T-cell (primary cell): ENCODE data around the gene SEMA6B. TPM values are rescaled to one million over a fixed set of nuclear protein-coding genes. Genes with fewer than 3 reads are reported as not detected.

Experiments used
- ATAC-seq, 4 experiments: fragments of 200-7000 bp in 3 of 4; fragments of 150-1000 bp in 1 of 4; cut with Tn5 transposase; replicated peaks in 1 of 4; 1 replicate in 3 of 4; 2 replicates in 1 of 4; pipeline ENCODE4 v1.10.0; 2021; ENCODE audit warnings: moderate library complexity in 3 of 4, mild to moderate bottlenecking in 2 of 4, moderate number of reproducible peaks in 1 of 4
- CTCF ChIA-PET, 2 donors: fragments of 300-600 bp; sonication (Branson Sonifier 250); formaldehyde crosslinking; loops; one replicate each; lab custom pipeline; 2022; ENCODE audit warnings: antibody characterized with exemption in 2 of 2; lab: Charles Lee
- POLR2A ChIA-PET, 2 donors: fragments of 300-600 bp; sonication (Branson Sonifier 250); formaldehyde crosslinking; loops; one replicate each; lab custom pipeline; 2022; ENCODE audit warnings: antibody characterized with exemption in 2 of 2; lab: Charles Lee
- DNase-seq, 35 experiments: peaks; one replicate each; pipeline versions ENCODE4 v3.0.0 to v3.0.0-alpha.2; 2013 to 2023
- H3K27ac ChIP-seq: one replicate; pipeline ENCODE4 v1.5.1; 2013; ENCODE audit warnings: low read length
- H3K27me3 ChIP-seq, 2 experiments: replicated peaks in 1 of 2; 1 replicate in 1 of 2; 2 replicates in 1 of 2; pipeline versions ENCODE4 v1.6.1 to v1.7.0; 2013; ENCODE audit warnings: low read length in 1 of 2, mixed read lengths in 1 of 2; ENCODE audit not compliant: control insufficient read depth in 2 of 2, insufficient read depth in 2 of 2; ENCODE audit errors: extremely low read depth in 1 of 2
- H3K36me3 ChIP-seq, 2 donors: 1 replicate in 1 of 2; 2 replicates in 1 of 2; pipeline versions ENCODE4 v1.6.1 to v1.7.0; 2013; ENCODE audit warnings: low read length in 1 of 2; ENCODE audit not compliant: control insufficient read depth in 2 of 2, insufficient read depth in 1 of 2; ENCODE audit errors: extremely low read depth in 1 of 2
- H3K4me1 ChIP-seq, 2 experiments: 1 replicate in 1 of 2; 2 replicates in 1 of 2; pipeline versions ENCODE4 v1.6.1 to v1.7.0; 2013; ENCODE audit warnings: low read length in 2 of 2, mixed read lengths in 1 of 2; ENCODE audit not compliant: insufficient read depth in 2 of 2, control insufficient read depth in 1 of 2; ENCODE audit errors: extremely low read depth in 1 of 2
- H3K4me3 ChIP-seq, 2 donors: 1 replicate in 1 of 2; 2 replicates in 1 of 2; pipeline versions ENCODE4 v1.5.1 to v1.7.0; 2013; ENCODE audit warnings: mild to moderate bottlenecking in 2 of 2, low read length in 1 of 2, moderate library complexity in 1 of 2; ENCODE audit not compliant: control insufficient read depth in 1 of 2; ENCODE audit errors: extremely low read depth in 1 of 2
- H3K9me3 ChIP-seq: 2 replicates; pipeline ENCODE4 v1.7.0; 2013
- H3K27ac Mint-ChIP-seq, 2 donors: one replicate each; pipeline ENCODE4 v1.8.0; 2020 to 2021; ENCODE audit warnings: mild to moderate bottlenecking in 2 of 2, mixed read lengths in 2 of 2
- H3K27me3 Mint-ChIP-seq, 2 donors: one replicate each; pipeline ENCODE4 v1.8.0; 2021 to 2022; ENCODE audit warnings: mixed read lengths in 2 of 2
- H3K36me3 Mint-ChIP-seq: one replicate; pipeline ENCODE4 v1.8.0; 2021; ENCODE audit warnings: mixed read lengths
- H3K4me1 Mint-ChIP-seq, 3 donors: one replicate each; pipeline ENCODE4 v1.8.0; 2020 to 2022; ENCODE audit warnings: mixed read lengths in 3 of 3, mild to moderate bottlenecking in 1 of 3
- H3K4me3 Mint-ChIP-seq, 3 donors: one replicate each; pipeline ENCODE4 v1.8.0; 2020 to 2022; ENCODE audit warnings: mild to moderate bottlenecking in 3 of 3, mixed read lengths in 3 of 3, moderate library complexity in 3 of 3
- H3K9me3 Mint-ChIP-seq, 3 donors: one replicate each; pipeline ENCODE4 v1.8.0; 2020 to 2022; ENCODE audit warnings: mixed read lengths in 3 of 3
- WGBS: methylation state at CpG from one replicate; pipeline ENCODE4 v1.1.5; 2013; ENCODE audit warnings: missing lambda C conversion rate; ENCODE audit not compliant: insufficient coverage; 5-methylcytosine and 5-hydroxymethylcytosine counted together
- total RNA-seq, 35 experiments: library from RNA in 6 of 35; stranded (reverse) in 6 of 35; fragments of 120-200 nt in 1 of 35; gene quantifications; one replicate each; pipeline versions ENCODE4 v1.2.1 to v1.2.4 and lab custom pipeline; 2013 to 2026

SEMA6B gene
- total RNA-seq, 5 donors from 2014 or later (not counting 1 experiment from before 2014, with no cell fraction given) = 0.25 to 0.43 (median 0.32) TPM; not detected in 2

- Histone ChIP-seq H3K27me3 (peaks cover 0 to 31% of the 10 kb centered on the region in 2 experiments), H3K4me1 (no peaks in the 10 kb centered on the region), H3K9me3 (no peaks in the 10 kb centered on the region), H3K36me3 (no peaks in the 10 kb centered on the region), H3K4me3 (no peak overlapping the region), H3K27ac (no peak overlapping the region)
- Mint-ChIP-seq H3K4me3 (no peak overlapping the region), H3K27ac (no peak overlapping the region), H3K4me1 (no peaks in the 10 kb centered on the region), H3K27me3 (peaks cover 0 to 14% of the 10 kb centered on the region in 2 donors), H3K36me3 (no peaks in the 10 kb centered on the region), H3K9me3 (no peaks in the 10 kb centered on the region)
- 88% methylated on average over 1 of the region's 5 CpGs for WGBS
- ChIA-PET CTCF (no interaction called here), POLR2A (no interaction called here)
- DNase-seq (no peak), ATAC-seq (no peak)
Measured at GRCh38 chr19:4515732-4516131, 43.8 kb downstream of the SEMA6B start.

DNA sequence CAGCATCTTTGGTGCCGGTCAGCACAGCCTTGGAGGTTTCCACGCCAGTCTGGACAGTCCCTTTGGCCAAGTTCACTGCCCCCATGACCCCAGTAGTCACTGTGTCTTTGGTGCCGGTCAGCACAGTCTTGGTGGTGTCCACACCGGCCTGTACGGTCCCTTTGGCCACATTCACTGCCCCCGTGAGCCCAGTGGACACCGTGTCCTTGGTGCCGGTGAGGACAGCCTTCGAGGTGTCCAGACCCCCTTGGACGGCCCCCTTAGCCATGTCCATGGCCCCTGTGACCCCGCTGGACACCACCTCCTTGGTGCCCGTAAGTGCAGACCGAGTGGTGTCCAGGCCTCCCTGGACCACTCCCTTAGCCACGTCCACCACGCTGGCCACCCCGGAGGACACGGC, 46.2 kb downstream of the SEMA6B start:
- Histone ChIP-seq H3K27ac (no peak overlapping the region), H3K36me3 (no peaks in the 10 kb centered on the region), H3K27me3 (peaks cover 0 to 20% of the 10 kb centered on the region in 2 experiments), H3K9me3 (no peaks in the 10 kb centered on the region), H3K4me1 (no peaks in the 10 kb centered on the region), H3K4me3 (no peak overlapping the region)
- Mint-ChIP-seq H3K9me3 (no peaks in the 10 kb centered on the region), H3K36me3 (no peaks in the 10 kb centered on the region), H3K27me3 (peaks cover 0 to 3% of the 10 kb centered on the region in 2 donors), H3K27ac (no peak overlapping the region), H3K4me1 (no peaks in the 10 kb centered on the region), H3K4me3 (no peak overlapping the region)
- ChIA-PET POLR2A (no interaction called here), CTCF (no interaction called here)
- ATAC-seq = no peak
- 88% methylated on average over 17 of the region's 17 CpGs for WGBS
- DNase-seq = no peak

- no peak for DNase-seq
- Histone ChIP-seq H3K4me3 (no peak overlapping the region), H3K36me3 (no peaks in the 10 kb centered on the region), H3K27ac (no peak overlapping the region), H3K27me3 (peaks cover 0 to 12% of the 10 kb centered on the region in 2 experiments), H3K9me3 (no peaks in the 10 kb centered on the region), H3K4me1 (no peaks in the 10 kb centered on the region)
- no peaks in the 10 kb centered on the region for H3K4me1 Mint-ChIP-seq
- no peaks in the 10 kb centered on the region for H3K36me3 Mint-ChIP-seq
- H3K27me3 Mint-ChIP-seq = peaks cover 0 to under 1% of the 10 kb centered on the region in 2 donors
- POLR2A ChIA-PET = no interaction called here
- WGBS = 89% methylated on average over 17 of the region's 17 CpGs
- no peaks in the 10 kb centered on the region for H3K9me3 Mint-ChIP-seq
- no peak overlapping the region for H3K27ac Mint-ChIP-seq
- no peak for ATAC-seq
- no peak overlapping the region for H3K4me3 Mint-ChIP-seq
- CTCF ChIA-PET = no interaction called here
Measured at GRCh38 chr19:4512070-4512469, 47.4 kb downstream of the SEMA6B start.

GRCh38 chr19:4511300-4512054, 48.0 kb downstream of the SEMA6B start:
- H3K27ac Mint-ChIP-seq = no peak overlapping the region
- Histone ChIP-seq H3K36me3 (no peaks in the 10 kb centered on the region), H3K27ac (no peak overlapping the region), H3K27me3 (peaks cover 0 to 8% of the 10 kb centered on the region in 2 experiments), H3K9me3 (no peaks in the 10 kb centered on the region), H3K4me3 (no peak overlapping the region), H3K4me1 (no peaks in the 10 kb centered on the region)
- WGBS = 82% methylated on average over 27 of the region's 27 CpGs
- H3K36me3 Mint-ChIP-seq = peaks cover 4% of the 10 kb centered on the region
- no peaks in the 10 kb centered on the region for H3K4me1 Mint-ChIP-seq
- H3K27me3 Mint-ChIP-seq = no peaks in the 10 kb centered on the region
- ChIA-PET POLR2A (no interaction called here), CTCF (no interaction called here)
- no peaks in the 10 kb centered on the region for H3K9me3 Mint-ChIP-seq
- DNase-seq (no peak), ATAC-seq (no peak)
- H3K4me3 Mint-ChIP-seq = no peak overlapping the region

- H3K36me3 ChIP-seq = peaks cover 0 to 4% of the 10 kb centered on the region in 2 donors
- H3K36me3 Mint-ChIP-seq = peaks cover 11% of the 10 kb centered on the region
- H3K9me3 ChIP-seq = no peaks in the 10 kb centered on the region
- DNase-seq (no peak), ATAC-seq (no peak)
- H3K27ac ChIP-seq = no peak overlapping the region
- H3K27ac Mint-ChIP-seq = no peak overlapping the region
- 86% methylated on average over 37 of the region's 37 CpGs for WGBS
- no peaks in the 10 kb centered on the region for H3K9me3 Mint-ChIP-seq
- CTCF ChIA-PET = no interaction called here
- H3K4me3 Mint-ChIP-seq = no peak overlapping the region
- H3K27me3 ChIP-seq = peaks cover 0 to 7% of the 10 kb centered on the region in 2 experiments
- no peaks in the 10 kb centered on the region for H3K4me1 Mint-ChIP-seq
- H3K27me3 Mint-ChIP-seq = no peaks in the 10 kb centered on the region
- POLR2A ChIA-PET = no interaction called here
- no peaks in the 10 kb centered on the region for H3K4me1 ChIP-seq
- no peak overlapping the region for H3K4me3 ChIP-seq
Measured at GRCh38 chr19:4510435-4511255, 48.8 kb downstream of the SEMA6B start.

DNA sequence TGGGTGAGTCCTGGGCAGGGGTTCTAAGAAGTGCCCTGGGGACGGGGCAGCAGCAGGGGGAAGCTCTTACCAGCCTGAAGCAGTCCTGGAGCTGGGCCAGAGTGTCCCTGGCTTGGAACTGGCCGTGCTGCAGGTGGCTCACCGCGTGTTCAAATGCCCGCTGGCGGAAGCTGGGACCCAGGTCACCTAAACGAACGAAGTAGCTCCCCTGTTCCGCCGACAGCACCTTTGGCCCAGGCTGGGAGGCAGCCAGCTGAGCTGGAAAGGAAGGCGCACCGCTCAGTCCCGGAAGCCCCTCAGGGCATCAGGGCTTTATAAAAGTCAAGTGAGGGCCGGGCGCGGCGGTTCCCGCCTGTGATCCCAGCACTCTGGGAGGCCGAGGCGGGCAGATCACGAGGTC, 50.8 kb downstream of the SEMA6B start:
- ChIA-PET CTCF (no interaction called here), POLR2A (no interaction called here)
- H3K4me1 ChIP-seq = no peaks in the 10 kb centered on the region
- 92% methylated on average over 14 of the region's 21 CpGs for WGBS
- H3K4me1 Mint-ChIP-seq = no peaks in the 10 kb centered on the region
- peaks cover 2 to 11% of the 10 kb centered on the region in 2 donors for H3K36me3 ChIP-seq
- H3K36me3 Mint-ChIP-seq = peaks cover 18% of the 10 kb centered on the region
- H3K4me3 ChIP-seq = no peak overlapping the region
- no peak overlapping the region for H3K27ac ChIP-seq
- H3K9me3 Mint-ChIP-seq = no peaks in the 10 kb centered on the region
- no peaks in the 10 kb centered on the region for H3K27me3 Mint-ChIP-seq
- DNase-seq (no peak), ATAC-seq (no peak)
- no peaks in the 10 kb centered on the region for H3K9me3 ChIP-seq
- H3K27ac Mint-ChIP-seq = no peak overlapping the region
- peaks cover 0 to 7% of the 10 kb centered on the region in 2 experiments for H3K27me3 ChIP-seq
- H3K4me3 Mint-ChIP-seq = no peak overlapping the region
